ENCODE results near the gene ZNF335. TPM values are rescaled to one million over a fixed set of nuclear protein-coding genes. Genes with fewer than 3 reads are reported as not detected.

The ZNF335 gene
- total RNA-seq, 1 donor from 2014 or later = 27.8 TPM

DNA sequence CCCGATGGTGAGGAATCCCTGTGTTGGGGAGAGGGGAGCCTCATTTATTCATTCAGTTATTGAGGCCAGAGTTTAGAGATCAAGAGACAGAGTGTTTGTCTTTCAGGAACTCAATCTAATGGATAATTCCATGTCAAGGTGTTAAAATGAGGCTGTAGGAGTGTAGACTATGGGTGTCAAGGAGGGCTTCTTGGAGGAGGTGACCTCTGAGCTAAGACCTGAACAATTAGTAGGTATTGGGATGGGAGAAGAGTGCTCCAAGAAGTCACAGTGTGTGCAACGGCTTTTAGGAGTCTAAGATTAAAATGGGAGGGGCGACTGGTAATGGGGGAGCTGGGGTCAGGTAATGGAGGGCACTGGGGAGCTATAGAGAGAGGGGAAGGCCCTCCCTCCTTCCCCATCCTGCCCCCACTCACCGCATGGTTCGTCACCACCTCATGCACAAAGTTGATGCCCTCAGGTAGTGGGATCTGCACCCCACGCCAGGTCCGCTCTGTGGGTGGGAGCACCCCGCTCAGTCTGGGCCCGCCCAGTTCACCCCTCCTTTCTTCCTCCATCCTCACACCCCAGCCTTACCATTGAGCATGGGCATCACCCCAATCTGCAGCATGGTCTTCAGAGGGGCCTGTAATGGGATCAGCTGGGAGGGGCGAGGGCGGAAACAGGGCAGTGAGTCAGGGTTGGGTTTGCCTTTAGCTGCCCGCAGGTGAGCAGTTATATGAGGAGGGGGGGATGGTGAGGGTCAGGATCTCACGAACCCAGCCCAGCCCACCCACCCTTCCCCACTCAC is 72.8 kb downstream of the ZNF335 start:
- H3K36me3 ChIP-seq = peaks cover 46 to 48% of the 10 kb centered on the region in 2 donors
- H3K4me1 ChIP-seq = no peaks in the 10 kb centered on the region
- H3K4me3 ChIP-seq = no peak overlapping the region
- intact Hi-C loops (cut with DNase I) = no loop called here
- no peaks in the 10 kb centered on the region for H3K9me3 ChIP-seq
- no peaks in the 10 kb centered on the region for H3K27me3 ChIP-seq
- no peak for DNase-seq (ENCODE audit: low spot score in 2 of 2)
- no peak overlapping the region for H3K27ac ChIP-seq
- TF ChIP-seq, protein P1, sequence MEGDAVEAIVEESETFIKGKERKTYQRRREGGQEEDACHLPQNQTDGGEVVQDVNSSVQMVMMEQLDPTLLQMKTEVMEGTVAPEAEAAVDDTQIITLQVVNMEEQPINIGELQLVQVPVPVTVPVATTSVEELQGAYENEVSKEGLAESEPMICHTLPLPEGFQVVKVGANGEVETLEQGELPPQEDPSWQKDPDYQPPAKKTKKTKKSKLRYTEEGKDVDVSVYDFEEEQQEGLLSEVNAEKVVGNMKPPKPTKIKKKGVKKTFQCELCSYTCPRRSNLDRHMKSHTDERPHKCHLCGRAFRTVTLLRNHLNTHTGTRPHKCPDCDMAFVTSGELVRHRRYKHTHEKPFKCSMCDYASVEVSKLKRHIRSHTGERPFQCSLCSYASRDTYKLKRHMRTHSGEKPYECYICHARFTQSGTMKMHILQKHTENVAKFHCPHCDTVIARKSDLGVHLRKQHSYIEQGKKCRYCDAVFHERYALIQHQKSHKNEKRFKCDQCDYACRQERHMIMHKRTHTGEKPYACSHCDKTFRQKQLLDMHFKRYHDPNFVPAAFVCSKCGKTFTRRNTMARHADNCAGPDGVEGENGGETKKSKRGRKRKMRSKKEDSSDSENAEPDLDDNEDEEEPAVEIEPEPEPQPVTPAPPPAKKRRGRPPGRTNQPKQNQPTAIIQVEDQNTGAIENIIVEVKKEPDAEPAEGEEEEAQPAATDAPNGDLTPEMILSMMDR (IDR thresholded peaks at IDR 0.05) = no peak

Other genes starting within 250 kb of the ZNF335 start
- gene SPINT4, start 249.9 kb downstream of the ZNF335 start, total RNA-seq = not detected
- not detected for gene WFDC3, start 180.3 kb downstream of the ZNF335 start, total RNA-seq
- 4.6 TPM for gene DNTTIP1, start 180.2 kb downstream of the ZNF335 start, total RNA-seq
- not detected for gene UBE2C, start 159.6 kb downstream of the ZNF335 start, total RNA-seq
- gene TNNC2, start 144.9 kb downstream of the ZNF335 start, total RNA-seq = not detected
- gene SNX21, start 138.4 kb downstream of the ZNF335 start, total RNA-seq = 182 TPM
- gene ACOT8, start 114.8 kb downstream of the ZNF335 start, total RNA-seq = 34.4 TPM
- 6.8 TPM for gene ZSWIM3, start 114.6 kb downstream of the ZNF335 start, total RNA-seq
- 3.5 TPM for gene ZSWIM1, start 91.0 kb downstream of the ZNF335 start, total RNA-seq
- 32.8 TPM for gene SPATA25, start 84.6 kb downstream of the ZNF335 start, total RNA-seq
- gene NEURL2, start 81.0 kb downstream of the ZNF335 start, total RNA-seq = 4.0 TPM
- 82.0 TPM for gene CTSA, start 80.9 kb downstream of the ZNF335 start, total RNA-seq
- 909 TPM for gene PLTP, start 60.0 kb downstream of the ZNF335 start, total RNA-seq
- 45.7 TPM for gene PCIF1, start 37.5 kb downstream of the ZNF335 start, total RNA-seq
- not detected for gene MMP9, start 36.7 kb upstream of the ZNF335 start, total RNA-seq
- gene SLC12A5, start 57.0 kb upstream of the ZNF335 start, total RNA-seq = not detected
- gene NCOA5, start 117.8 kb upstream of the ZNF335 start, total RNA-seq = 70.4 TPM
- gene CD40, start 146.1 kb upstream of the ZNF335 start, total RNA-seq = 34.7 TPM